Measurements from ENCODE around the gene PALMD. TPM values are rescaled to one million over a fixed set of nuclear protein-coding genes. Genes with fewer than 3 reads are reported as not detected.

PALMD gene, protein sequence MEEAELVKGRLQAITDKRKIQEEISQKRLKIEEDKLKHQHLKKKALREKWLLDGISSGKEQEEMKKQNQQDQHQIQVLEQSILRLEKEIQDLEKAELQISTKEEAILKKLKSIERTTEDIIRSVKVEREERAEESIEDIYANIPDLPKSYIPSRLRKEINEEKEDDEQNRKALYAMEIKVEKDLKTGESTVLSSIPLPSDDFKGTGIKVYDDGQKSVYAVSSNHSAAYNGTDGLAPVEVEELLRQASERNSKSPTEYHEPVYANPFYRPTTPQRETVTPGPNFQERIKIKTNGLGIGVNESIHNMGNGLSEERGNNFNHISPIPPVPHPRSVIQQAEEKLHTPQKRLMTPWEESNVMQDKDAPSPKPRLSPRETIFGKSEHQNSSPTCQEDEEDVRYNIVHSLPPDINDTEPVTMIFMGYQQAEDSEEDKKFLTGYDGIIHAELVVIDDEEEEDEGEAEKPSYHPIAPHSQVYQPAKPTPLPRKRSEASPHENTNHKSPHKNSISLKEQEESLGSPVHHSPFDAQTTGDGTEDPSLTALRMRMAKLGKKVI
- total RNA-seq = 4.0 and 7.5 TPM in 2 replicates

DNA sequence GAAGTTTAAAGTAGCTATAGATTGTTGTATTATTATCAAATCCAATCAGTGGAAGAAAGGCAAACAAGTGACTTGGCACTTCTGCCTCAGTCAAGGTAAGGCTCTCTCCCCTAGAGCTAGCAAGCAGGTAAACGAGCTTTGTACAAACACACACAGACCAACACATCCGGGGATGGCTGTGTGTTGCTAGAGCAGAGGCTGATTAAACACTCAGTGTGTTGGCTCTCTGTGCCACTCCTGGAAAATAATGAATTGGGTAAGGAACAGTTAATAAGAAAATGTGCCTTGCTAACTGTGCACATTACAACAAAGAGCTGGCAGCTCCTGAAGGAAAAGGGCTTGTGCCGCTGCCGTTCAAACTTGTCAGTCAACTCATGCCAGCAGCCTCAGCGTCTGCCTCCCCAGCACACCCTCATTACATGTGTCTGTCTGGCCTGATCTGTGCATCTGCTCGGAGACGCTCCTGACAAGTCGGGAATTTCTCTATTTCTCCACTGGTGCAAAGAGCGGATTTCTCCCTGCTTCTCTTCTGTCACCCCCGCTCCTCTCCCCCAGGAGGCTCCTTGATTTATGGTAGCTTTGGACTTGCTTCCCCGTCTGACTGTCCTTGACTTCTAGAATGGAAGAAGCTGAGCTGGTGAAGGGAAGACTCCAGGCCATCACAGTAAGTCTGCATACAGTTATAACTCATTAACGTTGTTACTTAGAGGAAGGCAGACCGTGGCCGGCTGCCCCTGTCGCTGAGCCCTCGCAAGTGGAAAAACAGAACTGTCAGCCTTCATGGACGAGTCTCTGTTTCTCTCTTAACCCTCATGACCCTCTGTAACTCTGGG lies at the start of gene PALMD:
TSS of gene PALMD (plus strand) at position 415 of the 833 bp plus-strand sequence. CDS start at position 620, 205 bp downstream.

Other genes with a start within 250 kb of the PALMD start
- gene FRRS1, start 120.5 kb downstream of the PALMD start, total RNA-seq = 4.4 and 5.6 TPM in 2 replicates
- gene AGL, start 204.2 kb downstream of the PALMD start, total RNA-seq = 10.1 and 10.4 TPM in 2 replicates